H1 (cell line): Measurements from ENCODE around the gene WNT5A.

Source experiments
- CTCF ChIP-seq, 3 experiments: IDR thresholded peaks; 1 replicate in 2 of 3; 2 replicates in 1 of 3; pipeline versions ENCODE4 v1.5.1 to v1.6.1; 2011; ENCODE audit warnings: low read length in 3 of 3, mild to moderate bottlenecking in 3 of 3, inconsistent platforms in 2 of 3, low read depth in 1 of 3, moderate library complexity in 1 of 3; ENCODE audit not compliant: insufficient read depth in 1 of 3; ENCODE audit errors: control extremely low read depth in 1 of 3
- MAFK ChIP-seq: IDR thresholded peaks from 2 replicates; pipeline ENCODE4 v1.6.1; 2012; ENCODE audit warnings: low read depth, mild to moderate bottlenecking, improper control_type of control experiment, low read length
- SIN3A ChIP-seq, 2 experiments: IDR thresholded peaks in 1 of 2; conservative IDR thresholded peaks in 1 of 2; 2 replicates each; pipeline ENCODE4 v1.6.1; 2011 to 2012; ENCODE audit warnings: low read length in 2 of 2, improper control_type of control experiment in 1 of 2, low read depth in 1 of 2, mild to moderate bottlenecking in 1 of 2

GRCh38 chr3:55484191-55484689 lies 2.9 kb downstream of the WNT5A start:
- TF ChIP-seq SIN3A (conservative IDR thresholded peaks at IDR 0.05 in 1 of 2, IDR thresholded peaks at IDR 0.05 in 1 of 2; ENCODE audit: low read depth in 1 of 2, low read length in 2 of 2) (no peak), MAFK (no peak), CTCF (IDR thresholded peaks at IDR 0.05; ENCODE audit: control extremely low read depth in 1 of 3, insufficient read depth in 1 of 3, low read depth in 1 of 3, low read length in 3 of 3) (no peak)
